ENCODE results near the gene ANO6.

Gene ANO6

GRCh38 chr12:45475594-45475993 lies 259.7 kb downstream of the ANO6 start:
- DNase-seq: no peak

DNA sequence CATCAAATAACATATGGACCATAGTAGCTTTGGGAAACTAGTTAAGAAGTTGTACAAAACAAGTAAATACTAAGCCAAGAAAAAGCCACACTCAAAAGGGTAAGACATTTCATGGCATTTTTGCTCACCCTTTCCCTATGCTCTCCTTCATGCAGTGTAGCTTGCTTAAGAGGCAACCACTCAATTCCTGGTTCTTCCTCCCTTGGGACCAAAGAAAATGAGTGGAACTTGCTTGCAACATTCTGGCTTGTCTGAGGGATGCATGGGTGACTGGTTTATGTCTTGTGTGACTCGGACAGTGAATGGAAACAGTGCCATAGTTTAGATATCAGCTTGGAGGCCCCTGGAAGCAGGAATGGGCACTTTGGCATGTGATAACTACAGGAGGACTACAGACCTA lies 261.6 kb downstream of the ANO6 start:
- no peak for DNase-seq

DNA sequence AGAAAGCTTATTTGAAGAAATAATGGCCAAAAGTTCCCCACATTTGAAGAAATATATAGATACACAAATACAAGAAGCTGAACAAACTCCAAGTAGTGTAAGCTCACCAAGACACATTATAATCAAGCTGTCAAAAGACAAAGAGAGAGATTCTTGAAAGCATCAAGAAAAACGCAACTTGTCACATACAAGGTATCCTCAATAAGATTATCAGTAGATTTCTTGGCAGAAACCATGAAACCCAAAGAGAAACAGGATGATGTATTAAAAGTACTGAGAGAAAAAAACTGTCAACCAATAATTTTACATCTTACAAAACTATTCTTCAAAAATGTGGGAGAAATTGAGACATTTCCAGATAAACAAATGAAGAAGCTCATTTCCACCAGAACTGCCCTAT lies 263.0 kb downstream of the ANO6 start:
- DNase-seq: no peak

DNA sequence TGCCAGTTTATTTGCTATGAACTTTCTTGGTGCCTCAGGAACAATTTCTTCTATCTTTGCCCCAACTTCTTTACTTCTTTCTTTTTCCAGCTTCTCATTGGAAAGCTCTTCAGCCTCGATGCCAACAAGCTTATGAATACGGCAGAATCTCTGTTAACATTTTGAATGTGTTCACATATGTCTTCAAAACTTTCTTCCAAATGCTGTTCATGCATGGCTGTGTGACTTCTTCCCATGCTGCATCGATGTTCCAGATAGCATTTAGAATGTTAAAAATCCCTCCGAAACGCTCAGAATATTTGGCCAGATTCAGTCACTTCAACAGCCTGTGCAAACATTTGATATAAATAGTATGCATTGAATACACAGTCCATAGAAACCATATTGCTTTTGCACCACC lies 265.9 kb downstream of the ANO6 start:
- no peak for DNase-seq

GRCh38 chr12:45483571-45483970 lies 267.7 kb downstream of the ANO6 start:
- DNase-seq: no peak

All from NCI-H510A (cell line).